H9 (cell line): Measurements from ENCODE around the gene TMEM59L. TPM values are rescaled to one million over a fixed set of nuclear protein-coding genes. Genes with fewer than 3 reads are reported as not detected.
A peak's percentile ranks its signal among the peaks of the same experiment; 100 is the strongest.

Experiments used
- DNase-seq: peaks from one replicate; pipeline ENCODE4 v3.0.0-alpha.2; 2017
- H2AFZ ChIP-seq: one replicate; pipeline ENCODE4 v1.6.1; 2013; ENCODE audit warnings: mild to moderate bottlenecking, low read length, control low read depth, moderate library complexity
- H2AK5ac ChIP-seq: 2 replicates; pipeline ENCODE4 v1.6.1; 2013; ENCODE audit warnings: low read length, control low read depth, mixed read lengths; ENCODE audit not compliant: insufficient read length
- H2BK120ac ChIP-seq: one replicate; pipeline ENCODE4 v1.6.1; 2013; ENCODE audit warnings: low read depth, mild to moderate bottlenecking, low read length, control low read depth, inconsistent platforms; ENCODE audit not compliant: poor library complexity, severe bottlenecking
- H2BK12ac ChIP-seq: 2 replicates; pipeline ENCODE4 v1.6.1; 2013; ENCODE audit warnings: low read length, control low read depth, mixed read lengths, low read depth; ENCODE audit not compliant: insufficient read length
- H2BK15ac ChIP-seq: 2 replicates; pipeline ENCODE4 v1.6.1; 2013; ENCODE audit warnings: low read depth, low read length, control low read depth
- H2BK20ac ChIP-seq: one replicate; pipeline ENCODE4 v1.6.1; 2013; ENCODE audit warnings: low read depth, mild to moderate bottlenecking, low read length, control low read depth, inconsistent platforms; ENCODE audit not compliant: poor library complexity, severe bottlenecking
- H2BK5ac ChIP-seq: 2 replicates; pipeline ENCODE4 v1.6.1; 2013; ENCODE audit warnings: low read length, control low read depth, mixed read lengths; ENCODE audit not compliant: insufficient read length
- H3K14ac ChIP-seq: 2 replicates; pipeline ENCODE4 v1.6.1; 2013; ENCODE audit warnings: low read length, control low read depth; ENCODE audit not compliant: insufficient read depth
- H3K18ac ChIP-seq: 2 replicates; pipeline ENCODE4 v1.6.1; 2013; ENCODE audit warnings: low read depth, mild to moderate bottlenecking, mixed read lengths, low read length, control low read depth; ENCODE audit not compliant: insufficient read length
- H3K23ac ChIP-seq: 2 replicates; pipeline ENCODE4 v1.6.1; 2013; ENCODE audit warnings: low read length, control low read depth, mixed read lengths, low read depth; ENCODE audit not compliant: insufficient read length
- H3K23me2 ChIP-seq: 2 replicates; pipeline ENCODE4 v1.6.1; 2013; ENCODE audit warnings: low read depth, mild to moderate bottlenecking, mixed read lengths, low read length, control low read depth; ENCODE audit not compliant: insufficient read length, poor library complexity, severe bottlenecking
- H3K27ac ChIP-seq: 2 replicates; pipeline ENCODE4 v1.5.1; 2013; ENCODE audit warnings: low read length, control low read depth, mixed read lengths, low read depth; ENCODE audit not compliant: insufficient read length
- H3K27me3 ChIP-seq: 2 replicates; pipeline ENCODE4 v1.6.1; 2013; ENCODE audit warnings: low read length, control low read depth, inconsistent platforms; ENCODE audit not compliant: insufficient read depth
- H3K4ac ChIP-seq: 2 replicates; pipeline ENCODE4 v1.6.1; 2013; ENCODE audit warnings: low read depth, mild to moderate bottlenecking, control low read depth, inconsistent platforms, low read length, moderate library complexity
- H3K4me1 ChIP-seq: 2 replicates; pipeline ENCODE4 v1.6.1; 2013; ENCODE audit warnings: low read length, control low read depth, inconsistent platforms; ENCODE audit not compliant: insufficient read depth
- H3K4me2 ChIP-seq: 2 replicates; pipeline ENCODE4 v1.6.1; 2013; ENCODE audit warnings: low read length, control low read depth, mixed read lengths; ENCODE audit not compliant: insufficient read length, insufficient read depth
- H3K56ac ChIP-seq: 2 replicates; pipeline ENCODE4 v1.6.1; 2013; ENCODE audit warnings: low read depth, mild to moderate bottlenecking, mixed read lengths, low read length, control low read depth; ENCODE audit not compliant: insufficient read length
- H3K79me1 ChIP-seq: 2 replicates; pipeline ENCODE4 v1.6.1; 2013; ENCODE audit warnings: low read depth, mild to moderate bottlenecking, moderate library complexity, low read length, control low read depth, inconsistent platforms; ENCODE audit not compliant: insufficient read depth, poor library complexity, severe bottlenecking
- H3K79me2 ChIP-seq: 2 replicates; pipeline ENCODE4 v1.6.1; 2013; ENCODE audit warnings: low read length, control low read depth, inconsistent platforms; ENCODE audit not compliant: insufficient read depth
- H3K9ac ChIP-seq: 2 replicates; pipeline ENCODE4 v1.6.1; 2013; ENCODE audit warnings: low read length, control low read depth, mixed read lengths; ENCODE audit not compliant: insufficient read length; ENCODE audit errors: extremely low read depth
- H3K9me3 ChIP-seq: one replicate; pipeline ENCODE4 v1.6.1; 2013; ENCODE audit warnings: low read depth, low read length, inconsistent platforms; ENCODE audit not compliant: control insufficient read depth
- H3T11ph ChIP-seq: one replicate; pipeline ENCODE4 v1.6.1; 2013; ENCODE audit warnings: mild to moderate bottlenecking, low read length, control low read depth, inconsistent platforms
- H4K20me1 ChIP-seq: one replicate; pipeline ENCODE4 v1.6.1; 2013; ENCODE audit not compliant: control insufficient read depth, insufficient read length, insufficient read depth
- H4K5ac ChIP-seq: 2 replicates; pipeline ENCODE4 v1.6.1; 2013; ENCODE audit warnings: low read depth, mild to moderate bottlenecking, mixed read lengths, low read length, control low read depth; ENCODE audit not compliant: insufficient read length
- H4K8ac ChIP-seq: replicated peaks from 2 replicates; pipeline ENCODE4 v1.6.1; 2013; ENCODE audit warnings: low read length, control low read depth, mixed read lengths, low read depth; ENCODE audit not compliant: insufficient read length
- H4K91ac ChIP-seq: 2 replicates; pipeline ENCODE4 v1.6.1; 2013; ENCODE audit warnings: low read depth, mild to moderate bottlenecking, moderate library complexity, mixed read lengths, low read length, control low read depth; ENCODE audit not compliant: insufficient read length
- H3K27ac Mint-ChIP-seq, 3 experiments: 2 replicates in 2 of 3; 3 replicates in 1 of 3; pipeline ENCODE4 v1.8.0; 2020 to 2021; ENCODE audit warnings: mixed read lengths in 3 of 3, mild to moderate bottlenecking in 1 of 3, moderate library complexity in 1 of 3
- H3K27me3 Mint-ChIP-seq: 2 replicates; pipeline ENCODE4 v1.8.0; 2021; ENCODE audit warnings: low read depth, mild to moderate bottlenecking, moderate library complexity, mixed read lengths
- H3K36me3 Mint-ChIP-seq, 3 experiments: 2 replicates in 2 of 3; 3 replicates in 1 of 3; pipeline ENCODE4 v1.8.0; 2020 to 2021; ENCODE audit warnings: low read depth in 3 of 3, mixed read lengths in 3 of 3; ENCODE audit not compliant: insufficient read depth in 1 of 3
- H3K4me1 Mint-ChIP-seq, 2 experiments: 2 replicates each; pipeline ENCODE4 v1.8.0; 2020; ENCODE audit warnings: mixed read lengths in 2 of 2
- H3K4me3 Mint-ChIP-seq, 2 experiments: 2 replicates in 1 of 2; 3 replicates in 1 of 2; pipeline ENCODE4 v1.8.0; 2020 to 2021; ENCODE audit warnings: mild to moderate bottlenecking in 2 of 2, mixed read lengths in 2 of 2, moderate library complexity in 1 of 2
- H3K9me3 Mint-ChIP-seq, 2 experiments: 2 replicates in 1 of 2; 3 replicates in 1 of 2; pipeline ENCODE4 v1.8.0; 2020; ENCODE audit warnings: mild to moderate bottlenecking in 2 of 2, mixed read lengths in 2 of 2, moderate library complexity in 1 of 2
- CTCF ChIP-seq: fragments of 200-600 bp; sonication (generic); conservative IDR thresholded peaks from 3 replicates; pipeline ENCODE4 v1.8.0; 2021; ENCODE audit warnings: antibody characterized with exemption, mild to moderate bottlenecking
- WGBS: extraction: QIAGEN DNeasy Blood & Tissue Kit; methylation state at CpG from one replicate; pipeline ENCODE4 v1.1.7; 2013; ENCODE audit warnings: missing lambda C conversion rate, low lambda C conversion rate, mixed read lengths; ENCODE audit not compliant: insufficient read length; ENCODE audit errors: extremely low coverage; 5-methylcytosine and 5-hydroxymethylcytosine counted together
- total RNA-seq: library from RNA; stranded (reverse); gene quantifications from 2 replicates; pipeline ENCODE4 v1.2.1, GENCODE V29; 2021

The TMEM59L gene
- total RNA-seq, 1 experiment from 2014 or later: 12.0 TPM

- H3K14ac ChIP-seq: peak overlapping the region; percentile 73
- peaks cover 86% of the 10 kb centered on the region for H3K27me3 Mint-ChIP-seq
- no CpG with 5 or more reads among the region's 45 CpGs for WGBS
- no peak for TF ChIP-seq CTCF
- H3K4me1 ChIP-seq: peaks cover 17% of the 10 kb centered on the region
- H3K23me2 ChIP-seq: peaks cover 27% of the 10 kb centered on the region
- no peak overlapping the region for H4K5ac ChIP-seq
- peak overlapping the region; percentile 62 to 76 for H3K4me3 Mint-ChIP-seq
- no peaks in the 10 kb centered on the region for H3K79me1 ChIP-seq
- H3K27ac ChIP-seq: no peak overlapping the region
- H2AK5ac ChIP-seq: no peak overlapping the region
- H2BK20ac ChIP-seq: no peak overlapping the region
- H3K23ac ChIP-seq: no peak overlapping the region
- H3K56ac ChIP-seq: no peak overlapping the region
- H3K9me3 Mint-ChIP-seq: peaks cover 0 to 2% of the 10 kb centered on the region in 2 experiments; a peak in 2 of 5 replicates
- H4K20me1 ChIP-seq: no peaks in the 10 kb centered on the region
- H4K8ac ChIP-seq: no peak overlapping the region
- H2BK5ac ChIP-seq: no peak overlapping the region
- H3K4ac ChIP-seq: no peak overlapping the region
- peaks cover 74% of the 10 kb centered on the region for H3K27me3 ChIP-seq
- H3K36me3 Mint-ChIP-seq: no peaks in the 10 kb centered on the region; a peak in 2 of 7 replicates
- H3K27ac Mint-ChIP-seq: no peak overlapping the region
- H3T11ph ChIP-seq: no peak overlapping the region
- H2BK120ac ChIP-seq: no peak overlapping the region
- H3K4me1 Mint-ChIP-seq: peaks cover 42 to 53% of the 10 kb centered on the region in 2 experiments
- peak overlapping the region; percentile 44 for H3K4me2 ChIP-seq
- H3K9ac ChIP-seq: no peak overlapping the region
- peak overlapping the region; percentile 16; the same call in 1 of the 2 replicates for H2BK15ac ChIP-seq
- H2AFZ ChIP-seq: no peak overlapping the region
- no peak overlapping the region for H4K91ac ChIP-seq
- H3K79me2 ChIP-seq: no peaks in the 10 kb centered on the region
- no peaks in the 10 kb centered on the region for H3K9me3 ChIP-seq
- peak; percentile 68 for DNase-seq
- H3K18ac ChIP-seq: no peak overlapping the region
- peak overlapping the region; percentile 88 for H2BK12ac ChIP-seq
Observed at GRCh38 chr19:18610556-18611326, 1.9 kb upstream of the TMEM59L start.
